HUES6 (cell line): ENCODE measurements around the gene VPS26C.

Source experiments
- H3K27ac ChIP-seq: 2 replicates; pipeline ENCODE4 v1.7.0; 2013; ENCODE audit warnings: low read depth, mild to moderate bottlenecking, low read length, inconsistent platforms
- H3K27me3 ChIP-seq: 2 replicates; pipeline ENCODE4 v1.6.1; 2013; ENCODE audit warnings: low read length; ENCODE audit not compliant: control insufficient read depth, insufficient read depth
- H3K36me3 ChIP-seq: 2 replicates; pipeline ENCODE4 v1.6.1; 2013; ENCODE audit warnings: low read length; ENCODE audit not compliant: control insufficient read depth, insufficient read depth
- H3K4me1 ChIP-seq: 2 replicates; pipeline ENCODE4 v1.6.1; 2013; ENCODE audit warnings: low read length; ENCODE audit not compliant: control insufficient read depth, insufficient read depth
- H3K4me3 ChIP-seq: 2 replicates; pipeline ENCODE4 v1.5.1; 2013; ENCODE audit warnings: low read depth, low read length
- H3K9ac ChIP-seq: one replicate; pipeline ENCODE4 v1.6.1; 2013; ENCODE audit warnings: mild to moderate bottlenecking, low read length
- H3K9me3 ChIP-seq: 2 replicates; pipeline ENCODE4 v1.6.1; 2013; ENCODE audit warnings: low read depth, low read length; ENCODE audit not compliant: control insufficient read depth, insufficient read depth

VPS26C gene

GRCh38 chr21:37183749-37184148 is 83.4 kb downstream of the VPS26C start:
- no peak overlapping the region for H3K9ac ChIP-seq
- H3K4me3 ChIP-seq: no peak overlapping the region
- H3K27me3 ChIP-seq: no peaks in the 10 kb centered on the region
- peaks cover 38% of the 10 kb centered on the region for H3K36me3 ChIP-seq
- no peak overlapping the region for H3K27ac ChIP-seq
- H3K4me1 ChIP-seq: no peaks in the 10 kb centered on the region
- no peaks in the 10 kb centered on the region; the same call in 1 of the 2 replicates for H3K9me3 ChIP-seq

GRCh38 chr21:37182222-37182621 is 84.9 kb downstream of the VPS26C start:
- no peak overlapping the region for H3K27ac ChIP-seq
- no peaks in the 10 kb centered on the region for H3K27me3 ChIP-seq
- H3K9me3 ChIP-seq: no peaks in the 10 kb centered on the region; the same call in 1 of the 2 replicates
- H3K4me3 ChIP-seq: no peak overlapping the region
- no peaks in the 10 kb centered on the region for H3K4me1 ChIP-seq
- H3K9ac ChIP-seq: no peak overlapping the region
- peaks cover 37% of the 10 kb centered on the region for H3K36me3 ChIP-seq

- Histone ChIP-seq H3K27me3 (no peaks in the 10 kb centered on the region), H3K9ac (no peak overlapping the region), H3K36me3 (peaks cover 36% of the 10 kb centered on the region; the same call in 1 of the 2 replicates), H3K9me3 (no peaks in the 10 kb centered on the region; the same call in 1 of the 2 replicates), H3K27ac (no peak overlapping the region), H3K4me1 (no peaks in the 10 kb centered on the region), H3K4me3 (no peak overlapping the region)
These were observed 86.1 kb downstream of the VPS26C start for GRCh38 chr21:37181059-37181458.

GRCh38 chr21:37176716-37177115 is 90.4 kb downstream of the VPS26C start:
- no peak overlapping the region for H3K27ac ChIP-seq
- no peak overlapping the region for H3K9ac ChIP-seq
- H3K27me3 ChIP-seq: no peaks in the 10 kb centered on the region
- H3K36me3 ChIP-seq: peaks cover 52% of the 10 kb centered on the region
- H3K4me1 ChIP-seq: no peaks in the 10 kb centered on the region
- no peak overlapping the region for H3K4me3 ChIP-seq
- no peaks in the 10 kb centered on the region for H3K9me3 ChIP-seq
